Spinal cord (tissue), 10 donors: ENCODE measurements around the gene EPAS1. TPM values are rescaled to one million over a fixed set of nuclear protein-coding genes. Genes with fewer than 3 reads are reported as not detected.

Experiments used
- DNase-seq, 6 donors: peaks; one replicate each; pipeline versions ENCODE4 v3.0.0 to v3.0.0-alpha.2; 2013 to 2015; ENCODE audit warnings: low spot score in 6 of 6, low read depth in 4 of 6
- H3K27ac ChIP-seq: one replicate; pipeline ENCODE4 v1.5.1; 2013; ENCODE audit warnings: low read depth, low read length, control low read depth
- H3K27me3 ChIP-seq: one replicate; pipeline ENCODE4 v1.6.1; 2013; ENCODE audit warnings: low read length; ENCODE audit not compliant: control insufficient read depth, insufficient read depth
- H3K36me3 ChIP-seq: one replicate; pipeline ENCODE4 v1.6.1; 2013; ENCODE audit warnings: low read length; ENCODE audit not compliant: control insufficient read depth, insufficient read depth
- H3K4me1 ChIP-seq: one replicate; pipeline ENCODE4 v1.6.1; 2013; ENCODE audit warnings: low read length; ENCODE audit not compliant: control insufficient read depth, insufficient read depth
- H3K4me3 ChIP-seq: one replicate; pipeline ENCODE4 v1.5.1; 2013; ENCODE audit warnings: low read depth, low read length, control low read depth
- H3K9me3 ChIP-seq: one replicate; pipeline ENCODE4 v1.6.1; 2013; ENCODE audit warnings: low read length; ENCODE audit not compliant: control insufficient read depth, insufficient read depth
- WGBS: methylation state at CpG from one replicate; pipeline ENCODE4 v1.1.5; 2013; ENCODE audit warnings: missing lambda C conversion rate; ENCODE audit not compliant: insufficient coverage; 5-methylcytosine and 5-hydroxymethylcytosine counted together
- polyA plus RNA-seq, 2 donors: library from polyadenylated mRNA; unstranded; fragments of 120-200 nt; gene quantifications; one replicate each; pipeline ENCODE4 v1.2.1, GENCODE V29; 2013; ENCODE audit not compliant: insufficient read length in 2 of 2
- total RNA-seq, 2 donors: library from RNA; depleted of rRNA in 1 of 2; stranded (reverse); fragments of 120-200 nt in 1 of 2; fragments of >200 nt in 1 of 2; gene quantifications; one replicate each; pipeline versions ENCODE4 v1.2.3 to v1.2.4, GENCODE V29; 2013 to 2014
- donor health status: healthy.

The EPAS1 gene
- total and polyA plus RNA-seq, 4 donors, result 29.2 to 53.7 (median 45.0) TPM

GRCh38 chr2:46381871-46382270, 84.7 kb downstream of the EPAS1 start:
- Histone ChIP-seq H3K27ac (no peak overlapping the region), H3K4me1 (peaks cover 5% of the 10 kb centered on the region), H3K9me3 (no peaks in the 10 kb centered on the region), H3K4me3 (no peak overlapping the region), H3K27me3 (no peaks in the 10 kb centered on the region), H3K36me3 (peaks cover 46% of the 10 kb centered on the region)
- DNase-seq, result no peak
- 91% methylated on average over 5 of the region's 8 CpGs for WGBS

- 92% methylated on average over 14 of the region's 14 CpGs for WGBS
- Histone ChIP-seq H3K27ac (no peak overlapping the region), H3K4me3 (no peak overlapping the region), H3K36me3 (peaks cover 41% of the 10 kb centered on the region), H3K9me3 (no peaks in the 10 kb centered on the region), H3K27me3 (no peaks in the 10 kb centered on the region), H3K4me1 (peaks cover 6% of the 10 kb centered on the region)
- no peak for DNase-seq
Measured at GRCh38 chr2:46382331-46383112, 85.3 kb downstream of the EPAS1 start.

- H3K27ac ChIP-seq, result no peak overlapping the region
- no peak for DNase-seq
- H3K36me3 ChIP-seq, result peaks cover 36% of the 10 kb centered on the region
- peaks cover 10% of the 10 kb centered on the region for H3K4me1 ChIP-seq
- no CpG with 5 or more reads among the region's 1 CpG for WGBS
- H3K9me3 ChIP-seq, result no peaks in the 10 kb centered on the region
- no peaks in the 10 kb centered on the region for H3K27me3 ChIP-seq
- no peak overlapping the region for H3K4me3 ChIP-seq
Measured at GRCh38 chr2:46383113-46383395, 85.8 kb downstream of the EPAS1 start.

GRCh38 chr2:46383784-46384456, 86.7 kb downstream of the EPAS1 start:
- Histone ChIP-seq H3K9me3 (no peaks in the 10 kb centered on the region), H3K4me1 (peaks cover 14% of the 10 kb centered on the region), H3K4me3 (no peak overlapping the region), H3K27ac (no peak overlapping the region), H3K36me3 (peaks cover 34% of the 10 kb centered on the region), H3K27me3 (no peaks in the 10 kb centered on the region)
- DNase-seq, result no peak
- WGBS, result 92% methylated on average over 9 of the region's 9 CpGs

- no peak overlapping the region for H3K27ac ChIP-seq
- no peak for DNase-seq
- no peak overlapping the region for H3K4me3 ChIP-seq
- no peaks in the 10 kb centered on the region for H3K27me3 ChIP-seq
- H3K4me1 ChIP-seq, result peaks cover 14% of the 10 kb centered on the region
- H3K36me3 ChIP-seq, result peaks cover 34% of the 10 kb centered on the region
- no peaks in the 10 kb centered on the region for H3K9me3 ChIP-seq
- WGBS, result 95% methylated on average over 12 of the region's 12 CpGs
Measured at GRCh38 chr2:46384457-46384815, 87.2 kb downstream of the EPAS1 start.

GRCh38 chr2:46385786-46386577, 88.8 kb downstream of the EPAS1 start:
- Histone ChIP-seq H3K4me3 (no peak overlapping the region), H3K36me3 (peaks cover 26% of the 10 kb centered on the region), H3K27me3 (no peaks in the 10 kb centered on the region), H3K27ac (no peak overlapping the region), H3K9me3 (no peaks in the 10 kb centered on the region), H3K4me1 (peaks cover 9% of the 10 kb centered on the region)
- 80% methylated on average over 10 of the region's 18 CpGs for WGBS
- DNase-seq, result no peak

GRCh38 chr2:46386763-46387162, 89.6 kb downstream of the EPAS1 start:
- Histone ChIP-seq H3K4me3 (no peak overlapping the region), H3K4me1 (peaks cover 9% of the 10 kb centered on the region), H3K36me3 (peaks cover 20% of the 10 kb centered on the region), H3K27me3 (no peaks in the 10 kb centered on the region), H3K27ac (no peak overlapping the region), H3K9me3 (no peaks in the 10 kb centered on the region)
- 86% methylated on average over 2 of the region's 5 CpGs for WGBS
- no peak for DNase-seq

- peaks cover 16% of the 10 kb centered on the region for H3K36me3 ChIP-seq
- WGBS, result no CpG with 5 or more reads among the region's 3 CpGs
- no peak overlapping the region for H3K27ac ChIP-seq
- H3K9me3 ChIP-seq, result no peaks in the 10 kb centered on the region
- H3K4me3 ChIP-seq, result no peak overlapping the region
- H3K27me3 ChIP-seq, result no peaks in the 10 kb centered on the region
- DNase-seq, result no peak
- H3K4me1 ChIP-seq, result peaks cover 9% of the 10 kb centered on the region
Measured at GRCh38 chr2:46387292-46387691, 90.1 kb downstream of the EPAS1 start.

- Histone ChIP-seq H3K4me1 (peaks cover 9% of the 10 kb centered on the region), H3K27ac (peak overlapping the region; percentile 72), H3K36me3 (peaks cover 13% of the 10 kb centered on the region), H3K4me3 (no peak overlapping the region), H3K27me3 (no peaks in the 10 kb centered on the region), H3K9me3 (no peaks in the 10 kb centered on the region)
- WGBS, result 82% methylated on average over 2 of the region's 5 CpGs
- no peak for DNase-seq
Measured at GRCh38 chr2:46387886-46388515, 90.8 kb downstream of the EPAS1 start.
